Liver (tissue), 9 donors: ENCODE results near the gene GBA3. TPM values are rescaled to one million over a fixed set of nuclear protein-coding genes. Genes with fewer than 3 reads are reported as not detected.

Experiments used
- DNase-seq: peaks from one replicate; pipeline ENCODE4 v3.0.0-alpha.2; 2017; ENCODE audit warnings: low spot score
- H3K27ac ChIP-seq, 2 donors: one replicate each; pipeline ENCODE4 v1.7.0; 2013; ENCODE audit warnings: inconsistent platforms in 2 of 2, low read length in 2 of 2, control low read depth in 1 of 2, low read depth in 1 of 2, mild to moderate bottlenecking in 1 of 2
- H3K27me3 ChIP-seq, 4 donors: one replicate each; pipeline versions ENCODE4 v1.6.1 to v1.7.0; 2013; ENCODE audit warnings: low read length in 3 of 4, inconsistent platforms in 1 of 4, mild to moderate bottlenecking in 1 of 4, moderate library complexity in 1 of 4; ENCODE audit not compliant: control insufficient read depth in 4 of 4, insufficient read depth in 4 of 4
- H3K36me3 ChIP-seq, 4 donors: one replicate each; pipeline versions ENCODE4 v1.6.1 to v1.7.0; 2013; ENCODE audit warnings: low read length in 3 of 4, mild to moderate bottlenecking in 3 of 4, low read depth in 1 of 4, moderate library complexity in 1 of 4; ENCODE audit not compliant: control insufficient read depth in 4 of 4, insufficient read depth in 3 of 4
- H3K4me1 ChIP-seq, 4 donors: one replicate each; pipeline versions ENCODE4 v1.6.1 to v1.7.0; 2013; ENCODE audit warnings: low read length in 3 of 4, mild to moderate bottlenecking in 3 of 4, moderate library complexity in 1 of 4; ENCODE audit not compliant: control insufficient read depth in 4 of 4, insufficient read depth in 4 of 4
- H3K4me3 ChIP-seq, 3 donors: one replicate each; pipeline versions ENCODE4 v1.6.1 to v1.7.0; 2013; ENCODE audit warnings: low read length in 3 of 3, control low read depth in 1 of 3, low read depth in 1 of 3, mild to moderate bottlenecking in 1 of 3
- H3K9ac ChIP-seq, 2 donors: one replicate each; pipeline ENCODE4 v1.7.0; 2013; ENCODE audit warnings: low read length in 2 of 2, mild to moderate bottlenecking in 2 of 2, moderate library complexity in 2 of 2, control low read depth in 1 of 2, low read depth in 1 of 2
- H3K9me3 ChIP-seq, 4 donors: one replicate each; pipeline versions ENCODE4 v1.6.1 to v1.7.0; 2013; ENCODE audit warnings: low read length in 3 of 4; ENCODE audit not compliant: control insufficient read depth in 4 of 4
- EGR1 ChIP-seq, 2 donors: IDR thresholded peaks; 2 replicates each; pipeline ENCODE4 v1.6.1; 2016 to 2018; ENCODE audit warnings: antibody characterized with exemption in 2 of 2, low read depth in 2 of 2
- FOXA1 ChIP-seq: IDR thresholded peaks from 2 replicates; pipeline ENCODE4 v1.6.1; 2016; ENCODE audit warnings: antibody characterized with exemption
- FOXA2 ChIP-seq: IDR thresholded peaks from 2 replicates; pipeline ENCODE4 v1.6.1; 2016; ENCODE audit warnings: antibody characterized with exemption
- GABPA ChIP-seq, 2 donors: IDR thresholded peaks in 1 of 2; conservative IDR thresholded peaks in 1 of 2; 2 replicates each; pipeline ENCODE4 v1.6.1; 2016; ENCODE audit warnings: antibody characterized with exemption in 2 of 2, mild to moderate bottlenecking in 1 of 2, moderate library complexity in 1 of 2
- HNF4A ChIP-seq, 2 donors: conservative IDR thresholded peaks; 2 replicates each; pipeline ENCODE4 v1.6.1; 2016; ENCODE audit warnings: antibody characterized with exemption in 2 of 2, mild to moderate bottlenecking in 2 of 2
- HNF4G ChIP-seq: IDR thresholded peaks from 2 replicates; pipeline ENCODE4 v1.6.1; 2016; ENCODE audit warnings: antibody characterized with exemption
- JUND ChIP-seq, 2 donors: IDR thresholded peaks; 2 replicates each; pipeline ENCODE4 v1.6.1; 2016; ENCODE audit warnings: antibody characterized with exemption in 2 of 2
- NR2F2 ChIP-seq: IDR thresholded peaks from 2 replicates; pipeline ENCODE4 v1.6.1; 2016; ENCODE audit warnings: antibody characterized with exemption
- RAD21 ChIP-seq, 2 donors: IDR thresholded peaks; 2 replicates each; pipeline ENCODE4 v1.6.1; 2016; ENCODE audit warnings: antibody characterized with exemption in 2 of 2, mild to moderate bottlenecking in 2 of 2
- REST ChIP-seq: IDR thresholded peaks from 2 replicates; pipeline ENCODE4 v1.6.1; 2016; ENCODE audit warnings: antibody characterized with exemption, mild to moderate bottlenecking
- RXRA ChIP-seq, 2 donors: IDR thresholded peaks; 2 replicates each; pipeline ENCODE4 v1.6.1; 2017 to 2018; ENCODE audit warnings: antibody characterized with exemption in 2 of 2, mild to moderate bottlenecking in 1 of 2
- SP1 ChIP-seq: IDR thresholded peaks from 2 replicates; pipeline ENCODE4 v1.6.1; 2018; ENCODE audit warnings: antibody characterized with exemption, mild to moderate bottlenecking
- TAF1 ChIP-seq: conservative IDR thresholded peaks from 2 replicates; pipeline ENCODE4 v1.6.1; 2016; ENCODE audit warnings: antibody characterized with exemption, mild to moderate bottlenecking
- YY1 ChIP-seq: IDR thresholded peaks from 2 replicates; pipeline ENCODE4 v1.6.1; 2016; ENCODE audit warnings: antibody characterized with exemption, mild to moderate bottlenecking
- WGBS: extraction: QIAGEN DNeasy Blood & Tissue Kit; methylation state at CpG from one replicate; pipeline ENCODE4 v1.1.7; 2013; 5-methylcytosine and 5-hydroxymethylcytosine counted together
- polyA plus RNA-seq, 2 donors: library from polyadenylated mRNA; stranded (reverse) in 1 of 2; unstranded in 1 of 2; fragments of 200-250 nt in 1 of 2; fragments of >200 nt in 1 of 2; fragmentation: Nextera tagmentation in 1 of 2; extraction: Ambion mirVana in 1 of 2; gene quantifications; one replicate each; pipeline versions ENCODE4 v1.2.1 to v1.2.3, GENCODE V29; 2013 to 2015
- total RNA-seq, 2 donors: library from RNA; depleted of rRNA; stranded (reverse); fragments of >200 nt; gene quantifications; one replicate each; pipeline ENCODE4 v1.2.3, GENCODE V29; 2014
- TF ChIP-seq, protein P1 (sequence below): IDR thresholded peaks from 2 replicates; pipeline ENCODE4 v1.6.1; 2016; ENCODE audit warnings: antibody characterized with exemption
- TF ChIP-seq, protein P2 (sequence below): IDR thresholded peaks from 2 replicates; pipeline ENCODE4 v1.6.1; 2016; ENCODE audit warnings: antibody characterized with exemption
- TF ChIP-seq, protein P3 (sequence below): IDR thresholded peaks from 2 replicates; pipeline ENCODE4 v1.6.1; 2016; ENCODE audit warnings: antibody characterized with exemption
- TF ChIP-seq, protein P4 (sequence below): fragments of 150-350 bp; IDR thresholded peaks from 2 replicates; pipeline ENCODE4 v1.5.1; 2017; ENCODE audit warnings: improper control_type of control experiment, low read depth, low read length; ENCODE audit not compliant: missing input control
- donor health status: healthy.
- donor health status: healthy.
- donor health status: healthy.
- donor health status: healthy.
- donor health status: healthy.

GBA3 gene
- total RNA-seq (10 to 100 TPM; 10.6 to 36.7 TPM), polyA plus RNA-seq (10 to 100 TPM; 16.9 to 20.9 TPM)

DNA sequence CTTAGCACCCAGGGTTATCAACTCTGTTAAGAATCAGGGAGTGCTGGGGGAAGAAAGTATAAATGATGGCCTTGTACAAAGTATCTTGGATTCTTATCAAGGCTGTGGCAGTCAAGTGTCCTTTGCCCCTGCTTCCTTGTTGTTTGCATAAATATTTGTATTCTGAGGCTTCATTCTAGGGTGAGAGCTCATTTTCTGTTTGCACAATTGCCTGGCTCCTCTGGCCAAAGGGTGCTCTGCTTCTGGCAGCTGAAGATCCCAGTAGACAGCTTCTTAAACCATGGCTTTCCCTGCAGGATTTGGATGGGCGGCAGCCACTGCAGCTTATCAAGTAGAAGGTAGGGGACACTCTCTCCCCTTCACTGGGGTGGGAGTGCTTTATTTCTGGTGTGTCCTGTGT is at the start of gene GBA3:
Gene GBA3 (plus strand): TSS at position 202 of the 400 bp plus-strand sequence.
- Histone ChIP-seq H3K27me3 (no peaks in the 10 kb centered on the region), H3K4me1 (peaks cover 2 to 51% (median 34%) of the 10 kb centered on the region in 4 donors), H3K9me3 (no peaks in the 10 kb centered on the region), H3K4me3 (peak within 1 kb of the TSS; percentile 41 to 57 (median 53)), H3K27ac (peak within 1 kb of the TSS; percentile 2 to 12), H3K36me3 (no peaks in the 10 kb centered on the region), H3K9ac (peak within 1 kb of the TSS in 1 of 2 donors; percentile 3)
- no peak for DNase-seq
- WGBS, result 24% methylated on average over 1 of the region's 1 CpG
- TF ChIP-seq, protein P1, sequence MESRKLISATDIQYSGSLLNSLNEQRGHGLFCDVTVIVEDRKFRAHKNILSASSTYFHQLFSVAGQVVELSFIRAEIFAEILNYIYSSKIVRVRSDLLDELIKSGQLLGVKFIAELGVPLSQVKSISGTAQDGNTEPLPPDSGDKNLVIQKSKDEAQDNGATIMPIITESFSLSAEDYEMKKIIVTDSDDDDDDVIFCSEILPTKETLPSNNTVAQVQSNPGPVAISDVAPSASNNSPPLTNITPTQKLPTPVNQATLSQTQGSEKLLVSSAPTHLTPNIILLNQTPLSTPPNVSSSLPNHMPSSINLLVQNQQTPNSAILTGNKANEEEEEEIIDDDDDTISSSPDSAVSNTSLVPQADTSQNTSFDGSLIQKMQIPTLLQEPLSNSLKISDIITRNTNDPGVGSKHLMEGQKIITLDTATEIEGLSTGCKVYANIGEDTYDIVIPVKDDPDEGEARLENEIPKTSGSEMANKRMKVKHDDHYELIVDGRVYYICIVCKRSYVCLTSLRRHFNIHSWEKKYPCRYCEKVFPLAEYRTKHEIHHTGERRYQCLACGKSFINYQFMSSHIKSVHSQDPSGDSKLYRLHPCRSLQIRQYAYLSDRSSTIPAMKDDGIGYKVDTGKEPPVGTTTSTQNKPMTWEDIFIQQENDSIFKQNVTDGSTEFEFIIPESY, result peak; percentile 6
- TF ChIP-seq, protein P2, sequence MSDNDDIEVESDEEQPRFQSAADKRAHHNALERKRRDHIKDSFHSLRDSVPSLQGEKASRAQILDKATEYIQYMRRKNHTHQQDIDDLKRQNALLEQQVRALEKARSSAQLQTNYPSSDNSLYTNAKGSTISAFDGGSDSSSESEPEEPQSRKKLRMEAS, result no peak
- TF ChIP-seq RXRA (IDR thresholded peaks at IDR 0.05), result peak in 1 of 2 donors; percentile 66
- TF ChIP-seq TAF1, result no peak
- TF ChIP-seq YY1, result no peak
- TF ChIP-seq JUND (IDR thresholded peaks at IDR 0.05), result peak; percentile 4 to 63
- TF ChIP-seq HNF4G, result peak; percentile 30
- TF ChIP-seq RAD21 (IDR thresholded peaks at IDR 0.05), result peak; percentile 27 to 31
- no peak for TF ChIP-seq FOXA2
- TF ChIP-seq, protein P3, sequence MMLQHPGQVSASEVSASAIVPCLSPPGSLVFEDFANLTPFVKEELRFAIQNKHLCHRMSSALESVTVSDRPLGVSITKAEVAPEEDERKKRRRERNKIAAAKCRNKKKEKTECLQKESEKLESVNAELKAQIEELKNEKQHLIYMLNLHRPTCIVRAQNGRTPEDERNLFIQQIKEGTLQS, result no peak
- peak; percentile 26 for TF ChIP-seq SP1
- TF ChIP-seq HNF4A (conservative IDR thresholded peaks at IDR 0.05), result peak; percentile 74 to 81

- Histone ChIP-seq H3K36me3 (no peaks in the 10 kb centered on the region), H3K9me3 (no peaks in the 10 kb centered on the region), H3K9ac (no peak overlapping the region), H3K27me3 (no peaks in the 10 kb centered on the region), H3K27ac (no peak overlapping the region), H3K4me1 (peaks cover 4 to 22% (median 18%) of the 10 kb centered on the region in 4 donors), H3K4me3 (no peak overlapping the region)
- WGBS, result 89% methylated on average over 4 of the region's 4 CpGs
- no peak for DNase-seq
- TF ChIP-seq JUND (IDR thresholded peaks at IDR 0.05) (no peak), EGR1 (IDR thresholded peaks at IDR 0.05; ENCODE audit: low read depth in 2 of 2) (no peak), GABPA (IDR thresholded peaks at IDR 0.05 in 1 of 2, conservative IDR thresholded peaks at IDR 0.05 in 1 of 2) (no peak), HNF4G (no peak), HNF4A (conservative IDR thresholded peaks at IDR 0.05) (no peak), SP1 (no peak)
These were observed 48.8 kb upstream of the GBA3 start for GRCh38 chr4:22643952-22644351.

- WGBS, result 28% methylated on average over 1 of the region's 1 CpG
- Histone ChIP-seq H3K9me3 (no peaks in the 10 kb centered on the region), H3K36me3 (no peaks in the 10 kb centered on the region), H3K4me3 (no peak overlapping the region), H3K4me1 (peaks cover 4 to 22% (median 18%) of the 10 kb centered on the region in 4 donors), H3K27me3 (no peaks in the 10 kb centered on the region), H3K9ac (peak overlapping the region in 1 of 2 donors; percentile 14), H3K27ac (peak overlapping the region in 1 of 2 donors; percentile 54)
- DNase-seq, result no peak
- TF ChIP-seq JUND (IDR thresholded peaks at IDR 0.05) (no peak), EGR1 (IDR thresholded peaks at IDR 0.05; ENCODE audit: low read depth in 2 of 2) (no peak), HNF4G (no peak), FOXA1 (peak; percentile 57), TAF1 (no peak), RXRA (IDR thresholded peaks at IDR 0.05) (peak; percentile 88), FOXA2 (peak; percentile 92), GABPA (IDR thresholded peaks at IDR 0.05 in 1 of 2, conservative IDR thresholded peaks at IDR 0.05 in 1 of 2) (no peak), RAD21 (IDR thresholded peaks at IDR 0.05) (peak; percentile 22 to 24), REST (peak; percentile 42), NR2F2 (peak; percentile 25)
- TF ChIP-seq, protein P2, result peak; percentile 39
- TF ChIP-seq, protein P4, sequence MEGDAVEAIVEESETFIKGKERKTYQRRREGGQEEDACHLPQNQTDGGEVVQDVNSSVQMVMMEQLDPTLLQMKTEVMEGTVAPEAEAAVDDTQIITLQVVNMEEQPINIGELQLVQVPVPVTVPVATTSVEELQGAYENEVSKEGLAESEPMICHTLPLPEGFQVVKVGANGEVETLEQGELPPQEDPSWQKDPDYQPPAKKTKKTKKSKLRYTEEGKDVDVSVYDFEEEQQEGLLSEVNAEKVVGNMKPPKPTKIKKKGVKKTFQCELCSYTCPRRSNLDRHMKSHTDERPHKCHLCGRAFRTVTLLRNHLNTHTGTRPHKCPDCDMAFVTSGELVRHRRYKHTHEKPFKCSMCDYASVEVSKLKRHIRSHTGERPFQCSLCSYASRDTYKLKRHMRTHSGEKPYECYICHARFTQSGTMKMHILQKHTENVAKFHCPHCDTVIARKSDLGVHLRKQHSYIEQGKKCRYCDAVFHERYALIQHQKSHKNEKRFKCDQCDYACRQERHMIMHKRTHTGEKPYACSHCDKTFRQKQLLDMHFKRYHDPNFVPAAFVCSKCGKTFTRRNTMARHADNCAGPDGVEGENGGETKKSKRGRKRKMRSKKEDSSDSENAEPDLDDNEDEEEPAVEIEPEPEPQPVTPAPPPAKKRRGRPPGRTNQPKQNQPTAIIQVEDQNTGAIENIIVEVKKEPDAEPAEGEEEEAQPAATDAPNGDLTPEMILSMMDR, result no peak
These were observed 47.1 kb upstream of the GBA3 start for GRCh38 chr4:22645481-22646182.
